ENCODE data around the gene CKAP4. TPM values are rescaled to one million over a fixed set of nuclear protein-coding genes. Genes with fewer than 3 reads are reported as not detected.

CKAP4 gene, protein sequence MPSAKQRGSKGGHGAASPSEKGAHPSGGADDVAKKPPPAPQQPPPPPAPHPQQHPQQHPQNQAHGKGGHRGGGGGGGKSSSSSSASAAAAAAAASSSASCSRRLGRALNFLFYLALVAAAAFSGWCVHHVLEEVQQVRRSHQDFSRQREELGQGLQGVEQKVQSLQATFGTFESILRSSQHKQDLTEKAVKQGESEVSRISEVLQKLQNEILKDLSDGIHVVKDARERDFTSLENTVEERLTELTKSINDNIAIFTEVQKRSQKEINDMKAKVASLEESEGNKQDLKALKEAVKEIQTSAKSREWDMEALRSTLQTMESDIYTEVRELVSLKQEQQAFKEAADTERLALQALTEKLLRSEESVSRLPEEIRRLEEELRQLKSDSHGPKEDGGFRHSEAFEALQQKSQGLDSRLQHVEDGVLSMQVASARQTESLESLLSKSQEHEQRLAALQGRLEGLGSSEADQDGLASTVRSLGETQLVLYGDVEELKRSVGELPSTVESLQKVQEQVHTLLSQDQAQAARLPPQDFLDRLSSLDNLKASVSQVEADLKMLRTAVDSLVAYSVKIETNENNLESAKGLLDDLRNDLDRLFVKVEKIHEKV
- total RNA-seq (2012; rRNA removed): 169 and 179 TPM in 2 replicates

DNA sequence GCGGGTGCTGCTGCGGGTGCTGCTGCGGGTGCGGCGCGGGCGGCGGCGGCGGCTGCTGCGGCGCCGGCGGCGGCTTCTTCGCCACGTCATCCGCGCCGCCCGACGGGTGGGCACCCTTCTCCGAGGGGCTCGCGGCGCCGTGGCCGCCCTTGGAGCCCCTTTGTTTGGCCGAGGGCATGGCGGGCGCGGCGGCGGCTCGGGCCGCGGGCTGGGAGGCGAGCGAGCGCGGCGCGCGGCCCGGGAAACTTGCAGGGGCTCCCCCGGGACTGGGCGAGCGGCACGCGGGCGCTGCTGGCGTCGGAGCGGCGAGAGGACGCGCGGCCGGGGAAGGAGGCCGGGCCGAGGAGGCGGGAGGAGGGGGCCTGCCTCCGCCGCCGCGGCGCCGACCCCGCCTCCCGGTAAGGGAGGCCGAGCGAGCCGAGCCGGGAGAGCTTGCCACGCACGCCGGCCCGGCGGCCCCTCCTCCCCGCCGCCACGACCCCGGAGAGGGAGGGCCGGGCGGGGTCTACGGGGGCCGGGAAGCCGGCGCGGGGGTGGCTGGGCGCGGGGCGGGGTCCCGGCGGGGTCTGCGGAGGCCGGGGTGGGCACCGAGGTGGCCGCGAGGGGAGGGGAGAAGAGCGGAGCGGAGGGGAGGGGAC, at the start of gene CKAP4:
Gene CKAP4, minus strand, starts transcription at position 347 of the 638 bp plus-strand sequence. Its CDS starts 169 bp downstream, at position 178.
- Histone ChIP-seq H3K9ac (ENCODE audit: low read depth, low read length) (peak within 1 kb of the TSS; percentile 99), H3K4me3 (ENCODE audit: low read length) (peak within 1 kb of the TSS; percentile 90)

DNA sequence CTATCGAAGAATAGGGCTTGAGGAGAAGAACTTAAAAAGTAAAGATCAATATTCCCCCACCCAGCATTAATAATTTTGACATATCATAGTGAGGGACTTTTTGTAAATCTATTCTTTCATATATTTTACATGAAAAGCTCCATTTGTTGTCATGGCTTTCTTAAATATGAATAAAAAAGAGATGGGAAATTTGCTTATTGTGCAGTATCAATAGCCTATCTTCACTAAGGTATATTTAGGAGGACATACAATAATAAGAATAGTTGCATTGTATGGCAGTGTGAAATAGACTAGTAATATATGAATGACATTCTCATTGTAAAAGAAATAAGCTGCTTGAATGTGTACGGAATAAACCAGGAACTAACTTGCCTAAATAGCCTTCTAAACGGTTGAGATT, 49.3 kb upstream of the CKAP4 start:
- Histone ChIP-seq H3K4me2 (ENCODE audit: low read length) (no peak overlapping the region), H3K9me3 (replicated peaks; ENCODE audit: low read length) (no peaks in the 10 kb centered on the region), H3K27me3 (ENCODE audit: control insufficient read depth, insufficient read depth, low read length) (no peaks in the 10 kb centered on the region), H3K4me3 (ENCODE audit: low read length) (no peak overlapping the region), H3K36me3 (ENCODE audit: insufficient read depth, low read length) (no peaks in the 10 kb centered on the region), H3K4me1 (ENCODE audit: control insufficient read depth, insufficient read depth, low read length) (peaks cover 19% of the 10 kb centered on the region), H3K9ac (ENCODE audit: low read depth, low read length) (no peak overlapping the region)

More for the DNA sequence above, at the start of gene CKAP4:
- H3K9me3 ChIP-seq (replicated peaks; ENCODE audit: low read length): no peaks in the 10 kb centered on the region
- H3K27me3 ChIP-seq (ENCODE audit: control insufficient read depth, insufficient read depth, low read length): no peaks in the 10 kb centered on the region
- H3K36me3 ChIP-seq (ENCODE audit: insufficient read depth, low read length): peaks cover 23% of the 10 kb centered on the region
- H3K4me1 ChIP-seq (ENCODE audit: control insufficient read depth, insufficient read depth, low read length): peaks cover 34% of the 10 kb centered on the region
- peak within 1 kb of the TSS; percentile 94 for H3K4me2 ChIP-seq (ENCODE audit: low read length)

DNA sequence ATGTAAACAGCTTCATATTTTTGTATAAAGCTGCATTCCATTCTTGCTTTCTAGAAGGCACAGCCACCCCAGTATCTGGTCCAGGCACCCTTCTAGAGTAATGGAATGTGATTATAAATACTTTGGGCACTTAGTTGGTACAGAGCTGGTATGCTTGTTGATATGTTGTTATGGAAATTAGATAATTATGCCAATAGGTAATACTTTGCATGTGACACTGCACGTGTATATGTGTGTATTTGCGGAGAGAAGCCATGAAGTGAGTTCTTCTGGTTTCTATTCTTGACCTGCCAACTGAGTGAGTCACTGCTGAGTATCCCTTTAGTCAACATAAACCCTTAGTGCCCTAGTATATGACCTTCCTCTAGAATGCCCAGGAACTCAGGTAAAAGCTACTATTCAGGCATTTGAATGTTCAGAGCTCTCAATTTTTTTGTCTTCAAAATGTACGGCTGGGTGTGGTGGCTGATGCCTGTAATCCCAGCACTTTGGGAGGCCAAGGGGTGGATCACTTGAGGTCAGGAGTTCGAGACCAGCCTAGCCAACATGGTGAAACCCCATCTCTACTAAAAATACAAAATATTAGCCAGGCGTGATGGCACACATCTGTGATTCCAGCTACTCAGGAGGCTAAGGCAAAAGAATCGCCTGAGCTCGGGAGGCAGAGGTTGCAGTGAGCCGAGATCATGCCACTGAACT, 48.5 kb upstream of the CKAP4 start:
- Histone ChIP-seq H3K4me2 (ENCODE audit: low read length) (peak overlapping the region; percentile 36), H3K4me1 (ENCODE audit: control insufficient read depth, insufficient read depth, low read length) (peaks cover 12% of the 10 kb centered on the region), H3K36me3 (ENCODE audit: insufficient read depth, low read length) (no peaks in the 10 kb centered on the region), H3K9me3 (replicated peaks; ENCODE audit: low read length) (no peaks in the 10 kb centered on the region), H3K9ac (ENCODE audit: low read depth, low read length) (no peak overlapping the region), H3K27me3 (ENCODE audit: control insufficient read depth, insufficient read depth, low read length) (no peaks in the 10 kb centered on the region), H3K4me3 (ENCODE audit: low read length) (no peak overlapping the region)

DNA sequence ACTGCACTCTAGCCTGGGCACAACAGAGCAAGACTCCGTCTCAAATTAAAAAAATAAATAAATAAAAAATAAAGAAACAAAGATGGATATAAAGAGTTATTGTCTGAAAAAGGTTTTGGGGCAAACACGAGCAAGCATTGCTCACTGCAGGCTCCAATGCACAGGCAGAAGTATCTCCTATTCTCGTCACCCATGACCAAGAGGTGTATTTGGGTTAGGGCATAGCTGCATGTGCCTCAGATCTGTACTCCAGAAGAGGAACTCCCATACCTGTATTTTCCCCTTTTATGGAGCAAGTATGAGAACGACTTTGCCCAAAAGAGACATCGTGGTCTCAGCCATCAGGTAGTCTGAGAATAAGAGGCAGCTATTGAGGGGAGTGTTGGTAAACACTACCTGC, 44.5 kb upstream of the CKAP4 start:
- Histone ChIP-seq H3K4me1 (ENCODE audit: control insufficient read depth, insufficient read depth, low read length) (peaks cover 25% of the 10 kb centered on the region), H3K9ac (ENCODE audit: low read depth, low read length) (no peak overlapping the region), H3K36me3 (ENCODE audit: insufficient read depth, low read length) (no peaks in the 10 kb centered on the region), H3K4me2 (ENCODE audit: low read length) (no peak overlapping the region), H3K9me3 (replicated peaks; ENCODE audit: low read length) (no peaks in the 10 kb centered on the region), H3K4me3 (ENCODE audit: low read length) (no peak overlapping the region), H3K27me3 (ENCODE audit: control insufficient read depth, insufficient read depth, low read length) (no peaks in the 10 kb centered on the region)

DNA sequence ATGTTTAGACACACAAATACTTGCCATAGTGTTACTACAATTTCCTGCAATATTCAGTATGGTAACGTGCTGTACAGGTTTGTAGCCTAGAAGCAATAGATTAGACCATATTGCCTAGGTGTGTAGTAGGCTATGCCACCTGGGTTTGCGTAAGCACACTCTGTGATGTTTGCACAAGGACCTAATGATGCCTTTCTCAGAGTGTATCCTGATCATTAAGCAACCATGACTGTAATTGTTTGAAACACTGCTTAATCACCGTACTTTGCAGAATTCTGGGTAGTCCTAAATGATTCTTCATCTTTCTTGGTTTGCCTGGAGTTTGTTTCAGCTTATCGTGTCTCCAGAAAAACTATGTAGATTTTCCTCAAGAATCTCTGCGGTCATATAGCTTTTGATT, 43.5 kb upstream of the CKAP4 start:
- H3K27me3 ChIP-seq (ENCODE audit: control insufficient read depth, insufficient read depth, low read length): no peaks in the 10 kb centered on the region
- H3K4me2 ChIP-seq (ENCODE audit: low read length): no peak overlapping the region
- H3K9me3 ChIP-seq (replicated peaks; ENCODE audit: low read length): no peaks in the 10 kb centered on the region
- no peaks in the 10 kb centered on the region for H3K36me3 ChIP-seq (ENCODE audit: insufficient read depth, low read length)
- peaks cover 20% of the 10 kb centered on the region for H3K4me1 ChIP-seq (ENCODE audit: control insufficient read depth, insufficient read depth, low read length)
- no peak overlapping the region for H3K4me3 ChIP-seq (ENCODE audit: low read length)
- H3K9ac ChIP-seq (ENCODE audit: low read depth, low read length): no peak overlapping the region

DNA sequence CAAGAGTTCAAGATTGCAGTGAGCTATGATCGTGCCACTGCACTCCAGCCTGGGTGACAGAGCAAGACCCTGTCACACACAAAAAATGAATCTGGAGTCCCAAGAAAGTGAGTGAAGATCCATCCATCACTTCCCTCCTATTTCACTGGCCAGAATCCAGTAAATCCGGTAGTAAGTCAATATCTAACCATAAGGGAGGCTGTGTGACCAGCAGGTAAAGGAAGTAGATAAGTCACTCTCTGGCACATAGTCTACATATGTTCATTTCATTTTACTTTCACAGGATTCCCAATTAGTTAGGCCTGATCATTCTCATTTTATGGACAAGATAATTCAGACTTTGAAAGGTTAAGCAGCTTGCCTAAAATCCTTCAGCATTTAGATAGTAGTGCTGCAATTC, 42.8 kb upstream of the CKAP4 start:
- H3K4me3 ChIP-seq (ENCODE audit: low read length): no peak overlapping the region

DNA sequence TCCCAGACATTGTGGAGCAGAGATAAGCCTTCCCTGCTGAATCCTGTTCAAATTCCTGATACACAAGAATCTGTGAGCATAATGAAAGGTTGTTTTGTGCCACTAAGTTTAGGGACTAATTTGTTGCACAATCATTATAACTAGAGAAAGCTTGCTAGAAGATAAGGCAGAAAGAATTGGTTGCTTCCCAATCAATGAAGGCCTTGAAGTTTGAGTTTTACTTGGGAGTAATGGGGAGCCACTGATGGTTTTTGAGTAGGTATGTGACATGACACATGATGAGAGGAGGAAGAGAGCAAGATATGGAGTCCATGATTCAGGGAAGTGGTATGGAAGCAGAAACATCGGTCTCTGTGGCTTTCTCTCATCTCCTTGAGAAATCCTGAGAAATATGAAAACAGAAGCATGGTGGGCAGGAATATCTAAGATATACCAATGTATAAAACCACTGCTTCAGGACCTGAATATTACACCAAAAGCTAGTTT, 41.4 kb upstream of the CKAP4 start:
- H3K9me3 ChIP-seq (replicated peaks; ENCODE audit: low read length): no peaks in the 10 kb centered on the region
- no peaks in the 10 kb centered on the region for H3K27me3 ChIP-seq (ENCODE audit: control insufficient read depth, insufficient read depth, low read length)
- peaks cover 13% of the 10 kb centered on the region for H3K4me1 ChIP-seq (ENCODE audit: control insufficient read depth, insufficient read depth, low read length)
- H3K4me3 ChIP-seq (ENCODE audit: low read length): no peak overlapping the region
- H3K4me2 ChIP-seq (ENCODE audit: low read length): no peak overlapping the region
- no peak overlapping the region for H3K9ac ChIP-seq (ENCODE audit: low read depth, low read length)
- H3K36me3 ChIP-seq (ENCODE audit: insufficient read depth, low read length): no peaks in the 10 kb centered on the region

More for the DNA sequence above, 42.8 kb upstream of the CKAP4 start:
- Histone ChIP-seq H3K9me3 (replicated peaks; ENCODE audit: low read length) (no peaks in the 10 kb centered on the region), H3K9ac (ENCODE audit: low read depth, low read length) (no peak overlapping the region), H3K4me1 (ENCODE audit: control insufficient read depth, insufficient read depth, low read length) (peaks cover 14% of the 10 kb centered on the region), H3K27me3 (ENCODE audit: control insufficient read depth, insufficient read depth, low read length) (no peaks in the 10 kb centered on the region), H3K36me3 (ENCODE audit: insufficient read depth, low read length) (no peaks in the 10 kb centered on the region), H3K4me2 (ENCODE audit: low read length) (no peak overlapping the region)

DNA sequence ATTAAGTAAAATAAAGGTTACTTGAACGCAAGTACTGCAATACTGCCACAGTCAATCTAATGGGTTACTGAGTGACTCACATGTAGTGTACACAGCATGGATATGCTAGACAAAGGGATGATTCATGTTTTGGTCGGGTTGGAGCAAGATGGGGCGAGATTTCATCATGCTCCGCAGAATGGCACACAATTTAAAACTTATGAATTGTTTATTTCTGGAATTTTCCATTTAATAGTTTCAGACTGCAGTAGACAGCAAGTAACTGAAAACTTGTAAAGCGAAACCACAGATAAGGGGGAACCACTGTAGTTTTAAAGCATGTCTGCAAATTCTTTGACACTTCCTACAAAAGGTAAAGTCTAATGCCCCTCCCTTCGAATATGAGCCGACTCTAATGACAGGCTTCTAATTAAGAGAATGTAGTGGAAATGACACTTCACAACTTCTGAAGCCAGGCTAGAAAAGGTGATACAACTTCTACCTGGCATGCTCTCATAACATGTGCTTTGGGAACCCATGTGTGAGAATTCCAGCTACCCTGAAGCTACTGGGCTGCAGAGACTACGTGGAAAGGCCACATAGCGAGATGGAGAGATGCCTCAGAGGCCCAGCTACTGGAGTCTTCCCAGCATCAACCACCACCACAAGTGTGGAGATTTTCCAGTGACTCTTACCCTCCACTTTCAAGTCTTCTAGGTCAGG, 40.8 kb upstream of the CKAP4 start:
- no peak overlapping the region for H3K4me3 ChIP-seq (ENCODE audit: low read length)
- no peak overlapping the region for H3K9ac ChIP-seq (ENCODE audit: low read depth, low read length)
- H3K36me3 ChIP-seq (ENCODE audit: insufficient read depth, low read length): no peaks in the 10 kb centered on the region
- H3K9me3 ChIP-seq (replicated peaks; ENCODE audit: low read length): no peaks in the 10 kb centered on the region
- no peak overlapping the region for H3K4me2 ChIP-seq (ENCODE audit: low read length)
- no peaks in the 10 kb centered on the region for H3K27me3 ChIP-seq (ENCODE audit: control insufficient read depth, insufficient read depth, low read length)
- H3K4me1 ChIP-seq (ENCODE audit: control insufficient read depth, insufficient read depth, low read length): peaks cover 13% of the 10 kb centered on the region

DNA sequence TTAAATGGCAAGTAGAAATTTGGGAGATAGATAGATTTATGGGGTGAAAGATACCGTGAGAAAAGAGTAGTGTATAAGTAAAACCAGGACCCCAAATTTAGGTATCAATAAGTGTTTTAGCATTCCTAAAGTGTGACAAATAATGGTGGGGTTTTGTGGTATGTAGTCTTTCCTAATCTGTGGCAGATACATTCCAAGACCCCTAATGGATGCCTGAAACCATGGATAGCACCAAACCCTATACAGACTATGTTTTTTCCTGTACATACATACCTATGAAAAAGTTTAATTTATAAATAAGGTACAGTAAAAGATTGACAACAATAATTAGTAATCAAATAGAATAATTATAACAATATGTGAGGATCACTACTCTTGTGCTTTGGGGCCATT, 40.3 kb upstream of the CKAP4 start:
- H3K9me3 ChIP-seq (replicated peaks; ENCODE audit: low read length): no peaks in the 10 kb centered on the region
- no peaks in the 10 kb centered on the region for H3K27me3 ChIP-seq (ENCODE audit: control insufficient read depth, insufficient read depth, low read length)
- no peaks in the 10 kb centered on the region for H3K36me3 ChIP-seq (ENCODE audit: insufficient read depth, low read length)
- no peak overlapping the region for H3K4me2 ChIP-seq (ENCODE audit: low read length)
- H3K4me3 ChIP-seq (ENCODE audit: low read length): no peak overlapping the region
- H3K9ac ChIP-seq (ENCODE audit: low read depth, low read length): no peak overlapping the region
- peaks cover 13% of the 10 kb centered on the region for H3K4me1 ChIP-seq (ENCODE audit: control insufficient read depth, insufficient read depth, low read length)

DNA sequence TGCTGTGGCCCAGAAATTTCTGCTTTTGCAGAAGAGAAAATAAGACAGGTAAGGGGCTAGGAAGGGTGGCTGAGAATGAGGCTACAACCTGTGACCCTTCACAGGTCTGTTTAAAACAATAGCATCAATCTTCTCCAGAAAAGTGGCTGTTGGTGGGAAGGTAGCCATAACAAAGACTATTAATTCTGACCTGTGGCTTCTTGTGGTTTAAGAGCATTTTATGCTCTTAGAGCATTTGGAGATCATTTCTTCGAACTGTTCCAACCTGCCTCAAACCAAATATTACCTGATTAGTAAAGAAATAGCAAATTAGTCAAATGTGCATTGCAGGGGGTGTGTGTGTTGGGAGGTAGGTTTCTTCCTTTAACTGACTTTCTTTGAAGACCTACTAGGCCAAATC, 39.5 kb upstream of the CKAP4 start:
- H3K9me3 ChIP-seq (replicated peaks; ENCODE audit: low read length): no peaks in the 10 kb centered on the region
- no peak overlapping the region for H3K9ac ChIP-seq (ENCODE audit: low read depth, low read length)
- no peak overlapping the region for H3K4me3 ChIP-seq (ENCODE audit: low read length)
- peaks cover 13% of the 10 kb centered on the region for H3K4me1 ChIP-seq (ENCODE audit: control insufficient read depth, insufficient read depth, low read length)
- H3K4me2 ChIP-seq (ENCODE audit: low read length): no peak overlapping the region
- H3K36me3 ChIP-seq (ENCODE audit: insufficient read depth, low read length): no peaks in the 10 kb centered on the region
- H3K27me3 ChIP-seq (ENCODE audit: control insufficient read depth, insufficient read depth, low read length): no peaks in the 10 kb centered on the region

Data from skeletal muscle satellite cell (primary cell).